Measurements from ENCODE around the gene FARP2. TPM values are rescaled to one million over a fixed set of nuclear protein-coding genes. Genes with fewer than 3 reads are reported as not detected.
A peak's percentile ranks its signal among the peaks of the same experiment; 100 is the strongest.

The FARP2 gene
- total and polyA plus RNA-seq, 2 of the 13 experiments (the other 11 are each of a cell fraction or from before 2014, with no cell fraction given): 28.0 to 45.4 TPM

DNA sequence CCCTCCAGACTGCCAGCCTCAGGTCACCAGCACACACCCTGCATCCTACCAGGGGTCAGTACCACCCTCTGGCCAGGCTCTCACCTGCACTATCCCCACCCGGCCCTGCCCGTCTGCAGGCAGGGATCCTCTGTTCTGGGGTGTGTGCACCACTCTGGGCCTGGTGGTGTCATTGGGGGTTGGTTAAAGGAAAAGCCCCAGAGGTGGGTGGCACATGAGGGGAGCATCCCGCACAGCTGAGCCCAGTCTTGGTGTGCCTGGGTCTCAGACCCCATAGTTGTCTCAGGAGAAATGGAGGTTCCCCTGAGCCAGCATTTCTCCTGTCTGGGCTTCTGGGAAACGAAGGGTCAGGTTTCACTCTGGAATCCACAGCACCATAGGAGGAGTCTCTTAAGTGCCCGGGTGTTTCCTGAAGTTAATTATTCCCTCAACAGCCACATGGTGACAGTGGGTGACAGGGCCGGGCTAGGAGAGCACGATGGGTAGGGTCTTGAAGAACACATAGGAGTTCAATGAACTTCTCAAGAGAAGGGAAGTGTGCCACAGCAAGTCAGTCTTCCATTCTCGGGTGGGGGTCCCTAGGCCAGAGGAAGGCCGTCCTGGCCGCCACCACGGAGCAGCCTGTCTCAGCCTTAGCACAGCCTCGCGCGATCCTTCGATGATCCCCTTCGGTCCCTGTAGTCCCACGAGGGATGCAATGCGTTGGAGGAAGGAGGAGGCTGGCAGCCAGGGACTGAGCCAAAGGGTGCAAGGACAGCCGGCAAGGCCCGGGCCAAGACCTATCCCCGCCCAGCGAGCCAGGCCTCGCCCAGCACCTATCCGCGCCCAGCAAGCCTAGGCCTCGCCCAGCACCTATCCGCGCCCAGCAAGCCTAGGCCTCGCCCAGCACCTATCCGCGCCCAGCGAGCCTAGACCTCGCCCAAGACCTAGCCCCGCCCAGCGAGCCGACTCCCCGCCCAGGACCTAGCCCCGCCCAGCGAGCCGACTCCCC, 1.1 kb upstream of the FARP2 start (continued):
- TF ChIP-seq GABPB1 (CRISPR knock-in tag; IDR thresholded peaks at IDR 0.05) (peak; percentile 58), ONECUT2 (CRISPR knock-in tag; IDR thresholded peaks at IDR 0.05) (no peak), RAD51 (IDR thresholded peaks at IDR 0.05; ENCODE audit: borderline replicate concordance) (no peak), ZNF367 (CRISPR knock-in tag; IDR thresholded peaks at IDR 0.05; ENCODE audit: borderline replicate concordance) (no peak), XRCC5 (optimal IDR thresholded peaks at IDR 0.05; ENCODE audit: low read length) (no peak), PHF8 (CRISPR knock-in tag; IDR thresholded peaks at IDR 0.05) (no peak; the same call in 1 of the 2 replicates), ZNF451 (CRISPR knock-in tag; IDR thresholded peaks at IDR 0.05) (peak; percentile 62; the same call in 1 of the 2 replicates), EEA1 (CRISPR knock-in tag; IDR thresholded peaks at IDR 0.05; ENCODE audit: borderline replicate concordance) (no peak), TARDBP (CRISPR knock-in tag; IDR thresholded peaks at IDR 0.05) (no peak), STAG1 (CRISPR knock-in tag; IDR thresholded peaks at IDR 0.05) (no peak), ZKSCAN1 (IDR thresholded peaks at IDR 0.05; ENCODE audit: low read length) (no peak), ZNF737 (CRISPR knock-in tag; IDR thresholded peaks at IDR 0.05; ENCODE audit: borderline replicate concordance) (no peak), MTA1 (CRISPR knock-in tag; IDR thresholded peaks at IDR 0.05; ENCODE audit: borderline replicate concordance) (0 out of 2 replicates have a peak, but pooled peaks have one; percentile 43)
- TF ChIP-seq, protein P1, sequence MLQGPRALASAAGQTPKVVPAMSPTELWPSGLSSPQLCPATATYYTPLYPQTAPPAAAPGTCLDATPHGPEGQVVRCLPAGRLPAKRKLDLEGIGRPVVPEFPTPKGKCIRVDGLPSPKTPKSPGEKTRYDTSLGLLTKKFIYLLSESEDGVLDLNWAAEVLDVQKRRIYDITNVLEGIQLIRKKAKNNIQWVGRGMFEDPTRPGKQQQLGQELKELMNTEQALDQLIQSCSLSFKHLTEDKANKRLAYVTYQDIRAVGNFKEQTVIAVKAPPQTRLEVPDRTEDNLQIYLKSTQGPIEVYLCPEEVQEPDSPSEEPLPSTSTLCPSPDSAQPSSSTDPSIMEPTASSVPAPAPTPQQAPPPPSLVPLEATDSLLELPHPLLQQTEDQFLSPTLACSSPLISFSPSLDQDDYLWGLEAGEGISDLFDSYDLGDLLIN (CRISPR knock-in tag; IDR thresholded peaks at IDR 0.05; ENCODE audit: borderline replicate concordance): peak; percentile 53; the same call in 1 of the 2 replicates
- TF ChIP-seq, protein P2, sequence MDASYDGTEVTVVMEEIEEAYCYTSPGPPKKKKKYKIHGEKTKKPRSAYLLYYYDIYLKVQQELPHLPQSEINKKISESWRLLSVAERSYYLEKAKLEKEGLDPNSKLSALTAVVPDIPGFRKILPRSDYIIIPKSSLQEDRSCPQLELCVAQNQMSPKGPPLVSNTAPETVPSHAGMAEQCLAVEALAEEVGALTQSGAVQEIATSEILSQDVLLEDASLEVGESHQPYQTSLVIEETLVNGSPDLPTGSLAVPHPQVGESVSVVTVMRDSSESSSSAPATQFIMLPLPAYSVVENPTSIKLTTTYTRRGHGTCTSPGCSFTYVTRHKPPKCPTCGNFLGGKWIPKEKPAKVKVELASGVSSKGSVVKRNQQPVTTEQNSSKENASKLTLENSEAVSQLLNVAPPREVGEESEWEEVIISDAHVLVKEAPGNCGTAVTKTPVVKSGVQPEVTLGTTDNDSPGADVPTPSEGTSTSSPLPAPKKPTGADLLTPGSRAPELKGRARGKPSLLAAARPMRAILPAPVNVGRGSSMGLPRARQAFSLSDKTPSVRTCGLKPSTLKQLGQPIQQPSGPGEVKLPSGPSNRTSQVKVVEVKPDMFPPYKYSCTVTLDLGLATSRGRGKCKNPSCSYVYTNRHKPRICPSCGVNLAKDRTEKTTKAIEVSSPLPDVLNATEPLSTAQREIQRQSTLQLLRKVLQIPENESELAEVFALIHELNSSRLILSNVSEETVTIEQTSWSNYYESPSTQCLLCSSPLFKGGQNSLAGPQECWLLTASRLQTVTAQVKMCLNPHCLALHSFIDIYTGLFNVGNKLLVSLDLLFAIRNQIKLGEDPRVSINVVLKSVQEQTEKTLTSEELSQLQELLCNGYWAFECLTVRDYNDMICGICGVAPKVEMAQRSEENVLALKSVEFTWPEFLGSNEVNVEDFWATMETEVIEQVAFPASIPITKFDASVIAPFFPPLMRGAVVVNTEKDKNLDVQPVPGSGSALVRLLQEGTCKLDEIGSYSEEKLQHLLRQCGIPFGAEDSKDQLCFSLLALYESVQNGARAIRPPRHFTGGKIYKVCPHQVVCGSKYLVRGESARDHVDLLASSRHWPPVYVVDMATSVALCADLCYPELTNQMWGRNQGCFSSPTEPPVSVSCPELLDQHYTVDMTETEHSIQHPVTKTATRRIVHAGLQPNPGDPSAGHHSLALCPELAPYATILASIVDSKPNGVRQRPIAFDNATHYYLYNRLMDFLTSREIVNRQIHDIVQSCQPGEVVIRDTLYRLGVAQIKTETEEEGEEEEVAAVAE (CRISPR knock-in tag; IDR thresholded peaks at IDR 0.05; ENCODE audit: borderline replicate concordance): no peak
- TF ChIP-seq, protein P3, sequence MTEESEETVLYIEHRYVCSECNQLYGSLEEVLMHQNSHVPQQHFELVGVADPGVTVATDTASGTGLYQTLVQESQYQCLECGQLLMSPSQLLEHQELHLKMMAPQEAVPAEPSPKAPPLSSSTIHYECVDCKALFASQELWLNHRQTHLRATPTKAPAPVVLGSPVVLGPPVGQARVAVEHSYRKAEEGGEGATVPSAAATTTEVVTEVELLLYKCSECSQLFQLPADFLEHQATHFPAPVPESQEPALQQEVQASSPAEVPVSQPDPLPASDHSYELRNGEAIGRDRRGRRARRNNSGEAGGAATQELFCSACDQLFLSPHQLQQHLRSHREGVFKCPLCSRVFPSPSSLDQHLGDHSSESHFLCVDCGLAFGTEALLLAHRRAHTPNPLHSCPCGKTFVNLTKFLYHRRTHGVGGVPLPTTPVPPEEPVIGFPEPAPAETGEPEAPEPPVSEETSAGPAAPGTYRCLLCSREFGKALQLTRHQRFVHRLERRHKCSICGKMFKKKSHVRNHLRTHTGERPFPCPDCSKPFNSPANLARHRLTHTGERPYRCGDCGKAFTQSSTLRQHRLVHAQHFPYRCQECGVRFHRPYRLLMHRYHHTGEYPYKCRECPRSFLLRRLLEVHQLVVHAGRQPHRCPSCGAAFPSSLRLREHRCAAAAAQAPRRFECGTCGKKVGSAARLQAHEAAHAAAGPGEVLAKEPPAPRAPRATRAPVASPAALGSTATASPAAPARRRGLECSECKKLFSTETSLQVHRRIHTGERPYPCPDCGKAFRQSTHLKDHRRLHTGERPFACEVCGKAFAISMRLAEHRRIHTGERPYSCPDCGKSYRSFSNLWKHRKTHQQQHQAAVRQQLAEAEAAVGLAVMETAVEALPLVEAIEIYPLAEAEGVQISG (CRISPR knock-in tag; IDR thresholded peaks at IDR 0.05): peak; percentile 76
- TF ChIP-seq, protein P4, sequence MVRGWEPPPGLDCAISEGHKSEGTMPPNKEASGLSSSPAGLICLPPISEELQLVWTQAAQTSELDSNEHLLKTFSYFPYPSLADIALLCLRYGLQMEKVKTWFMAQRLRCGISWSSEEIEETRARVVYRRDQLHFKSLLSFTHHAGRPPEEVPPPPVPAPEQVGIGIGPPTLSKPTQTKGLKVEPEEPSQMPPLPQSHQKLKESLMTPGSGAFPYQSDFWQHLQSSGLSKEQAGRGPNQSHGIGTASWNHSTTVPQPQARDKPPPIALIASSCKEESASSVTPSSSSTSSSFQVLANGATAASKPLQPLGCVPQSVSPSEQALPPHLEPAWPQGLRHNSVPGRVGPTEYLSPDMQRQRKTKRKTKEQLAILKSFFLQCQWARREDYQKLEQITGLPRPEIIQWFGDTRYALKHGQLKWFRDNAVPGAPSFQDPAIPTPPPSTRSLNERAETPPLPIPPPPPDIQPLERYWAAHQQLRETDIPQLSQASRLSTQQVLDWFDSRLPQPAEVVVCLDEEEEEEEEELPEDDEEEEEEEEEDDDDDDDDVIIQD (CRISPR knock-in tag; IDR thresholded peaks at IDR 0.05; ENCODE audit: low read depth): no peak

Data from HepG2 (cell line).